ENCODE data around the gene SYPL1.

SYPL1 gene

GRCh38 chr7:106102387-106102966, 9.6 kb downstream of the SYPL1 start:
- no peak for DNase-seq
- no peak for TF ChIP-seq CTCF (IDR thresholded peaks at IDR 0.05; ENCODE audit: low read depth, low read length)
- Histone ChIP-seq H3K36me3 (peaks cover 44% of the 10 kb centered on the region), H3K27ac (no peak overlapping the region), H3K9me3 (ENCODE audit: severe bottlenecking) (no peaks in the 10 kb centered on the region), H3K27me3 (ENCODE audit: insufficient read depth, low read depth, severe bottlenecking) (no peaks in the 10 kb centered on the region), H3K4me3 (ENCODE audit: low read depth, low read length) (no peak overlapping the region)

DNA sequence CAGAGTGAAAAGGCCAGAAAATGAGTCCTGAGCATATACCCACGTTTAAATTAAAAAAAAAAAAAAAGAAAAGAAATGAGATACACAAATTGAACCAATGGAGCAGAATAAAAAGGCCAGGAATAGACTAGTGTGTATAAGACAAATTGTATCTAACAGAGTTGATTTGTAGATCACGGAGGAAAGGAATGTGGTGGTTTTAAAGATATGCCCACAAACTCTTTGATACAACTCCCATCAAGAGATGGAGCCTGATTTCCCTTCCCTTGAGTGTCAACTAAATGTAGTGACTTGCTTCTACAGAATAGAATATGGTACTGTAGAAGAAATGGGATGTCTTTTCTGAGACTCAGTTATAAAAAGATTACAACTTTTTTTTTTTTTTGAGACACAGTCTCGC, 10.4 kb downstream of the SYPL1 start:
- no peaks in the 10 kb centered on the region for H3K27me3 ChIP-seq (ENCODE audit: insufficient read depth, low read depth, severe bottlenecking)
- H3K9me3 ChIP-seq (ENCODE audit: severe bottlenecking): no peaks in the 10 kb centered on the region
- H3K4me3 ChIP-seq (ENCODE audit: low read depth, low read length): no peak overlapping the region
- H3K36me3 ChIP-seq: peaks cover 45% of the 10 kb centered on the region
- no peak for TF ChIP-seq CTCF (IDR thresholded peaks at IDR 0.05; ENCODE audit: low read depth, low read length)
- no peak for DNase-seq
- no peak overlapping the region for H3K27ac ChIP-seq

DNA sequence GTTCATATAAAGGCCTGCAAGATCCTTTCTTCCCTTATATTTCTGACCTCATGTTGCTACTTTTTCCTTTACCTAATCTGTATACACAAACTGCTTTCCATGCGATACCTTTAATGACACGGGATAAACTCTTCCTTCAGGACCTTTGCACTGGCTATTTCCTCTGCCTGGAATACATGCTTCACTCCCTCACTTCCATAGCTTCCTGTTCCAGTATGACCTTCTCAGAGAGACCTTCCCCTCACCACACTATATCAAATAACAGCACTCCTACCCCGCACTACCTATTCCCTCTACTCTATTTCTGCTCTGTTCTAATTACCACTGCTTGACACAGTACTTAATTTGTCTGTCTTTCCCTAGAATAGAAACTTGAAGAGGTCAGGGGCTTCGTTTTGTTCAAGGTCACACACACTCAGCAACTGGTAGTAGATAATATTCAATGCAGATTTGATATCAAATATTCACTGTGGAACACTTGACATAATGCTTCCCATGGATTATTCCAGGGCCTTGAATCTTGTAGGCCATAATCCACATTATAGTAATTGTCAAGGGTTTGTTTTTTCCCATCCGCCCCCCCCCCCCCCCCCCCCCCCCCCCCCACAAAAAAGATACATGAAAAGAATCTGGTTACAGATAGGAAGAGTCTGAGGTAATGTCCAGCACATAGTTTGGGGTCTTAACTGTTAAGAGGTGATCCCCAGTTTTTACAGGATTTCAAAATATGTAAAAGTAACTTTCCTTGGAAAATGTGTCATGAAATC, 11.1 kb downstream of the SYPL1 start:
- H3K27ac ChIP-seq: no peak overlapping the region
- H3K36me3 ChIP-seq: peaks cover 45% of the 10 kb centered on the region
- no peak overlapping the region for H3K4me3 ChIP-seq (ENCODE audit: low read depth, low read length)
- TF ChIP-seq CTCF (IDR thresholded peaks at IDR 0.05; ENCODE audit: low read depth, low read length): no peak
- no peak for DNase-seq
- no peaks in the 10 kb centered on the region for H3K9me3 ChIP-seq (ENCODE audit: severe bottlenecking)
- H3K27me3 ChIP-seq (ENCODE audit: insufficient read depth, low read depth, severe bottlenecking): no peaks in the 10 kb centered on the region

GRCh38 chr7:106099539-106099938, 12.6 kb downstream of the SYPL1 start:
- Histone ChIP-seq H3K36me3 (peaks cover 51% of the 10 kb centered on the region), H3K27ac (no peak overlapping the region), H3K27me3 (ENCODE audit: insufficient read depth, low read depth, severe bottlenecking) (no peaks in the 10 kb centered on the region), H3K4me3 (ENCODE audit: low read depth, low read length) (no peak overlapping the region), H3K9me3 (ENCODE audit: severe bottlenecking) (no peaks in the 10 kb centered on the region)
- no peak for TF ChIP-seq CTCF (IDR thresholded peaks at IDR 0.05; ENCODE audit: low read depth, low read length)
- no peak for DNase-seq

DNA sequence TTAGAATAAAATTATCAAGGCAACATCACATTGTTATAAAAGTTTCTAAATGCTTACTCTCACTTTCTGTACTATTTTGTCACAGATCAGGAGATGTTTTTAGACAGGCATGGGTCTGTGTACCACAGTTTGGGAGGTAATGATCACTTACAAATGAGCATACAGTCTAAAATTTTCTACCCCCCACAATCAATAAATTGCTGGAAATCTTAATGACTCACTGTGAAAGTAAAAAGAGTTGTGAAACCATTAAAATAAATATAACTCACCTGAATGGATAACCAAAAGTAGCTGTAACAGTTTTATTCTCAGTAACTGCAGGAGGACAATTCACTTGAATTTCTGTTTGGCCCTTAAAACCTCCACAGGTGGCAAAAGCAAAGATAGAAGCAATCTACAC, 13.2 kb downstream of the SYPL1 start:
- Histone ChIP-seq H3K4me3 (ENCODE audit: low read depth, low read length) (no peak overlapping the region), H3K27me3 (ENCODE audit: insufficient read depth, low read depth, severe bottlenecking) (no peaks in the 10 kb centered on the region), H3K9me3 (ENCODE audit: severe bottlenecking) (no peaks in the 10 kb centered on the region), H3K36me3 (peaks cover 53% of the 10 kb centered on the region), H3K27ac (no peak overlapping the region)
- TF ChIP-seq CTCF (IDR thresholded peaks at IDR 0.05; ENCODE audit: low read depth, low read length): no peak
- no peak for DNase-seq

All from WERI-Rb-1 (cell line).